GM19452 (cell line): ENCODE data around the gene USP47.

ENCODE experiments used
- ATAC-seq: cut with Tn5 transposase; IDR thresholded peaks from one replicate; pipeline ENCODE4 v1.9.1; 2021; ENCODE audit not compliant: unreplicated experiment

USP47 gene

GRCh38 chr11:11992257-11993212, 150.8 kb downstream of the USP47 start:
- no peak for ATAC-seq

- ATAC-seq = no peak
Measured at GRCh38 chr11:11993839-11994238, 152.1 kb downstream of the USP47 start.

- ATAC-seq = no peak
Measured at GRCh38 chr11:11995601-11996000, 153.8 kb downstream of the USP47 start.

- no peak for ATAC-seq
Measured at GRCh38 chr11:11996321-11997048, 154.7 kb downstream of the USP47 start.

- no peak for ATAC-seq
Measured at GRCh38 chr11:11997049-11997322, 155.2 kb downstream of the USP47 start.

- ATAC-seq = no peak
Measured at GRCh38 chr11:11998091-11998781, 156.5 kb downstream of the USP47 start.

GRCh38 chr11:12001186-12001585, 159.4 kb downstream of the USP47 start:
- ATAC-seq = no peak

- no peak for ATAC-seq
Measured at GRCh38 chr11:12003336-12003735, 161.6 kb downstream of the USP47 start.

- no peak for ATAC-seq
Measured at GRCh38 chr11:12003815-12004214, 162.0 kb downstream of the USP47 start.

GRCh38 chr11:12005061-12005460, 163.3 kb downstream of the USP47 start:
- ATAC-seq = no peak

- no peak for ATAC-seq
Measured at GRCh38 chr11:12005476-12005875, 163.7 kb downstream of the USP47 start.

- no peak for ATAC-seq
Measured at GRCh38 chr11:12006552-12007229, 164.9 kb downstream of the USP47 start.

- ATAC-seq = no peak
Measured at GRCh38 chr11:12007230-12007593, 165.4 kb downstream of the USP47 start.

GRCh38 chr11:12007769-12008737, 166.3 kb downstream of the USP47 start, which contains the start of gene DKK3:
Gene DKK3, minus strand, starts transcription at chr11:12008626. Its CDS starts 44 bp downstream, at chr11:12008582.
- ATAC-seq = no peak
